Measurements from ENCODE around the gene STX4.

Gene STX4

DNA sequence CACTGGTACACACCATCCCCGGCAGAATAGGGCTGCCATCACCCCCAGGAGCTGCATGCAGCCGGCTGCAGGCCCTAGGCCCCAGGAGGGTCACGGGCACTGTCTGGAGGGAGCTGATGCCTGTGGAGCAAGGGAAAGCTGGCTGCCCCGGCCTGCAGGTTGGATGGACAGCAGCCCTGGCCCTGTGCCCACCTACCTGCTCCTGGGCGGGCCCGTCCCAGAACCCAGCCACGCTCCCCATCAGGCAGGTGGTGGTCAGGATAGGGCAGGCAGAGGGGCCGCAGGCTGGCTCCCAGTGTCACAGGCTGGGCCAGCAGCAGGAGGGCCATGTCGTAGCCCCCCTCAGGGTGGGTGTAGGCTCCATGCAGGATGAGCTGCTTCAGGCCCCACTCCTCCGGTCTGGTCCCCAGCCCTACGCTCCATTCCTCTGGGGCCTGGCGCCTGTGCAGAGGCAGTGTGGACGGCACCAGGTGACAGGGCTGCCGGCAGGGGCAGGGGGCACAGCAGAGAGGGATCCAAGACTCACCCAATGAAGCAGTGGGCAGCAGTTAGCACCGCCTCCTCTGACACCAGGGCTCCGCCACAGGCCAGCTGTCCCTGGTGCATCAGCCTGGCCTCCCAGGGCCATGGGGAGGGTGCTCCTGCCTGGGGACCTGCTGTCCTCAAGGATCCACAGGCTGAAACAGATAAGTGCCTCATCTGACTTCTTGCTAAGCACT, 51.4 kb downstream of the STX4 start:
- no peak for DNase-seq (ENCODE audit: low read depth)

DNA sequence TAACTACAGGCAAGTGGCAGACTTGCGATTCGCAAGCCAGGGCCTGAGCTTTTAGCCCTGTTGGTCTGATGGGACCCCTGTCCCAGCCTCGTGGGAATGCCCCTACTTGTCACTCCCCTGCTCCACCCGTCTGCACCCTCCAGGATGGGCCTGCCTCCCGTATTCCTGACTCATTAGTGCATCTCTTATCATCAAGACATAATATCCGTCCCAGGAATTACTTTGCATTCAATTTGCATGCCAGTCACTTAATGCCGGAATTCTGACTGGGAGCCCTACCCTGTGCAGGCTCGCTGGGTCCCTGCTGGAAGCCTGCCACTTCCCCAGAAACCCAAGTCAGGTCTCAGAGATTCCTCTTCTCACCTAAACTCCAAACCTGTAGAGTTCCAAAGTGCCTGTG, 52.1 kb downstream of the STX4 start:
- DNase-seq (ENCODE audit: low read depth), result no peak

DNA sequence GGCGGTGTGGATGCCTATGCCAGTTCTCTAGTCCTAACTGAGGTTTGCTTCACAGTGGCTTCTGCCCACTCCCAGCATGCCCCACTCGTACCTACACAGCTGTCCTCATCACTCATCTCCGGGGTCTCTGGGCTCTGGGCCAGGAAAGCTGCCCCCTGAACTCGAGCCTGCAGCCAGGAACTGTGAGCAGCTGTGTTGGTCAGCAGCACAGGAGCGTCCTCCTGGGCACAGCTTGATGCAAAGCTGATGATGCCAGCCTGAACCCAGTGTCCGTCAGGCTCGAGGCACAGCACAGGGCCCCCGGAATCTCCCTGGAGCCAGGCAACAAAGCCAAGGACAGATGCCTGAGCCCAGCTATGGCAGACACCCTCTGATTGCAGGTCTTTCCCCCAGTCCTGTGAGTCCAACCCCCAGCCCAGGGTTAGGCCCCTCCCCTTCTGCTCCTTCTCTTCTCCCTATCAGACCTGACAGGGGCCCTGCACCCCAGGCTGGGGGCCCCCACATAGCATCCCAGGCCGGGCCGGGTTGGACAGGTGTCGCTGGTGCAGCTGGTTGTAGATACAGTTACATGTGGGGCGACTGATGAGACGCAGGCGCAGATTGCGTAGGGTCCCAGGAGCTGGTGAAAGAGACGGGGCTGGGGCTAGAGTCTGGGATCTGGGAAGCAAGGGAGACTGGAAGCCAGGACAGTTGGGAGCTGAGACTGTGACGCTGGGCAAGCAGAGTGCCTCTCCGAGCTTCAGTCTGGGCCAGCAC, 52.7 kb downstream of the STX4 start:
- DNase-seq (ENCODE audit: low read depth), result no peak

DNA sequence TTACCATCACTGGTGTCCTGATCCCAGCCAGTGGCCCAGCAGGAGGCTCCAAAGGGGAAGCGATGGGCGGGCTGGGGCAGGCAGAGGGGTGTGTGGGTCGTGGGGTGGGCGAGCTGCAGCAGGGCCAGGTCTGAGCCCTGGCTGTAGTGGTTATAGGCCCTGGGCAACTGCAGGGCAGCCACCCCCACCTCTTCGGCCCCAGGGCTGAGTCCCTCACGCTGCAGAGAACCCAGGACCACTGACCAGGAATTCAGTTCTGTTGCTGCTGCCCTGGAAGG, 53.2 kb downstream of the STX4 start:
- DNase-seq (ENCODE audit: low read depth), result no peak

DNA sequence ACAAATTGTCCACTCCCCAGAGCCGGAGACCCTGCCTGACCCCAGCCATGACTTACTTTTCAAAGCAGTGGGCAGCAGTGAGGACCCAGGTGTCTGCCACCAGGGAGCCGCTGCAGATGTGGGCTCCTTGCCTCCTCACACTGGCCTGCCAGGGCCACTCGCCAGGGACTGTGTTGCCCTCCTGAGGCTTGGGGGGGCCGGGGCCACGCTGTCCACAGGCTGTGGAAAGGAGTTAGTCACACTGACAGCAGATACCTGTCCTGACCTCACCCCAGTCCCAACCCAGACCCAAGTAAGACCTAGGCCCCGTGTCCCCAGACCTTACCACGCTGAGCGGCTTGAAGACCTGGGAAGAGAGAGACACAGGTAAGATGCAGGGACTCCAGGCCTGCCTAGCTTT, 54.1 kb downstream of the STX4 start:
- DNase-seq (ENCODE audit: low read depth), result no peak

DNA sequence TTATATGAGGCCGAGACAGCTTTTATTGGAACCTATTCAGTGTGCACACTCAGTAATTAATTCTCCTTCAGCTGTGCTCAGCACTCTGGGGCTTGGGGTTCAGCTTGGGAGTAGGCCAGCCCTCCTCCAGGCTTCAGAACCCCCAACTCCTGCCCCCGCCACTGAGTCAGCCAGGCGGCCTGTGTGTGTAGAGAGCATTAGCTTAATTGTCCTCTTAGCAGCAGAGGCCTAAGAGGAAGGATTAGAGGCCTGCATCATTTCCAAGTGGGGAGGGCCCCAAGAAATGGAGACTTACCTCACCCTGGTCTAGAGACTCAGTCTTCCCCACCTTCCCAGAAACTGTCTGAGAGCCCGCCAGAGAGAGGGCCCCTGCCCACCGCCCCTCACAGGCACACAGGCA, 54.6 kb downstream of the STX4 start:
- no peak for DNase-seq (ENCODE audit: low read depth)

DNA sequence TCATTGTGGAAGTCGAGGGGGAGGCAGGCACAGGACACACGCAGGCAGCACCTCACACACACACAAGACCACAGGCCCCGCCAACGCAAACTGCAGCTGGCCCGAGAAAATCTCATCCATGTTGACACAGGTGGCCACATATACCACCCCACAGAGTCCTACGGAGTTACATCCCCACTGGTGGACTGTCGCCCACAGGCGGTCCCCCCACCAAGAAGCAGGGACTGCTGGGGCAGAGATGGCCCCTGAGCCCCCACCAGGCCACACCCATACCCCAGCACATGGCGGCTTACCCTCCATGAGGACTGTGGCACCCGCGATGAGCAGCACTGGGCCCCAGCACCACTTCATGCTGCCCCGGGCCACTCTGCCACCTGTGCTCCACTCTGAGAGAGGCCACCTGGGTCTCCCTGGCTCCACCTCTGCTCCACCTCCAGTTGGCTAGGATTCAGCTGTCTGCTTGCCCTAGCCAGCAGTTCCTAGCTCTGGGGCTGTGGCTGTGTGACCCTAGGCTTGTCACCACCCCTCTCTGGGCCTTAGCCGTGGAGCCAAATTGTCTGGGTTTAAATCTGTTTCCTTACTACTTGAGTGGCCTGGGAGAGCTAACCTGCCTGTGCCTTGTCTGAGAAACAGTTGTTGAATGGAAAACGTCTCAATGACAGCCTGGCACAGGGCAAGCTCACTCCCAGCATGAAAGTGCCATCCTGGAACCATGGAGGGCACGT, 55.3 kb downstream of the STX4 start, which contains the start of gene PRSS53:
TSS of gene PRSS53 (minus strand) at position 485 of the 725 bp plus-strand sequence. CDS start at position 351, 134 bp downstream.
- no peak for DNase-seq (ENCODE audit: low read depth)

DNA sequence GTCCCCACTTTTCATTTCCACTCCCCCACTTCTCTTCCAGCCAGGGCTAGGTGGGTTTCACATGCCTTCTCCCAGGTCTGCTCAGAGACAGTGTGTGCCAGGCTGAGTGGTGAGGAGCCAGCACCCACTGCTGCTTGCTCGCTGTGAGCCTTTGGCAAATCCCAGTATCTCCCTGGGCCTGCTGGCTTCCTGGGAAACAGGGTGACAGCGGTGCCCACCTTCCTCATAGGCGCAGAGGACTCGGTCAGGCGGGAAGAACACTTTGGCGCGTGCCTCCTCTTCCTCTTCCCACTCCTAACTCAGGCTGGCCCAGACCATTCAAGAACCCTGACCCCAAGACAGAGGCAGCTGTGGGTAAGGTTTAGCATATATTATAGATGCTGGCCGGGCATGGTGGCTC, 55.8 kb downstream of the STX4 start:
- no peak for DNase-seq (ENCODE audit: low read depth)
